Heart left ventricle (tissue), 13 donors: ENCODE measurements around the gene C2CD2.

Experiments used
- CTCF ChIP-seq, 12 donors: fragments of 200-600 bp; sonication (generic) in 4 of 12; IDR thresholded peaks; one replicate each; pipeline versions ENCODE4 v1.5.0 to v1.8.0; 2018 to 2022; ENCODE audit warnings: antibody characterized with exemption in 12 of 12, mild to moderate bottlenecking in 5 of 12
- POLR2A ChIP-seq, 2 donors: fragments of 450-650 bp; IDR thresholded peaks; one replicate each; pipeline ENCODE4 v1.6.1; 2017; ENCODE audit warnings: antibody characterized with exemption in 2 of 2, mild to moderate bottlenecking in 2 of 2, moderate library complexity in 2 of 2
- donor health status: ischemic (EF 13 %, LVEDD 7.1; RV severe dilation, severe dysfunction).
- donor health status: DM: no; HTN: yes; CAD: no.
- donor health status: DM: no; HTN: no; CAD: no.
- donor health status: ischemic (EF 25% LVEDD 6.9; RV normal size, moderate dysfunction).
- donor health status: ischemic (EF 25% LVEDD 5.7; RV mildly dilated, moderate dysfunction).
- donor health status: ischemic (EF 35%, LVEDD 5.7; RV mildly dilated, moderate dysfunction).
- donor health status: nonischemic (EF 11% LVEDD 7.7; RV severe dilation, severe dysfunction).
- donor health status: DM: yes; HTN: yes; CAD: no.
- donor health status: PGD.
- donor health status: ischemic (EF 29% LVEDD 5.4; RV normal size, mild dysfunction).
- donor health status: nonischemic (EF 23%, LVEDD 6.1; RV moderate dilation, normal function).

DNA sequence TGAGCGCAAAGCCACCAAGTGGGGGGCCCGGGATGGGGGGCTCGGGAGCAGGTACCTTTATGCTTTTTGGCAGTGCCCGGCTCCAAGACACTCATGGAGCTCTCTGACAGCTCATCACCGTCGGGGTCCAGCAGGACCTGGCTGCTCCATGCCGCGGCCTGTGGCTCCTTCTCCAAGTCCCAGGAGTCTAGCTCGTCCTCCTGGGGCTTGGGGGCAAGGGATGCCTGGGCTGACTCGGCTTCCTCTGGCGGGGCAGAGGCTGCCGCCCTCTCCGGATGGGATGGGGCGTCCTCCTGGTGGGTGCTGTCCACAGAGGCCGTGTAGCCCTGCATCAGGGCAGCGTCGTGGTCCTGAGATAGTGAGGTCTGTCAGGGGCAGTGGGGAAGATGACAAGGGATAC is 54.8 kb downstream of the C2CD2 start:
- TF ChIP-seq CTCF (IDR thresholded peaks at IDR 0.05) (no peak), POLR2A (IDR thresholded peaks at IDR 0.05) (no peak)
